ENCODE results near the gene CCDC61.

Gene CCDC61

GRCh38 chr19:46019270-46019669, 24.0 kb downstream of the CCDC61 start:
- no peaks in the 10 kb centered on the region for H3K9me3 ChIP-seq (ENCODE audit: control insufficient read depth, low read length)
- DNase-seq (ENCODE audit: low read depth) = no peak
- no peak overlapping the region for H3K9ac ChIP-seq (ENCODE audit: low read length)

GRCh38 chr19:46020819-46021125, 25.5 kb downstream of the CCDC61 start:
- H3K27me3 ChIP-seq (replicated peaks; ENCODE audit: control insufficient read depth, insufficient read depth, low read length) = peaks cover 28% of the 10 kb centered on the region
- no peaks in the 10 kb centered on the region for H3K36me3 ChIP-seq (ENCODE audit: control insufficient read depth, insufficient read depth, low read length, severe bottlenecking)
- no peak overlapping the region for H3K9ac ChIP-seq (ENCODE audit: low read length)
- DNase-seq (ENCODE audit: low read depth) = no peak
- peaks cover 7% of the 10 kb centered on the region for H3K4me1 ChIP-seq (ENCODE audit: control insufficient read depth, insufficient read depth, low read length)
- no peaks in the 10 kb centered on the region for H3K9me3 ChIP-seq (ENCODE audit: control insufficient read depth, low read length)
- H3K4me3 ChIP-seq (ENCODE audit: low read length) = no peak overlapping the region

More at GRCh38 chr19:46019270-46019669, 24.0 kb downstream of the CCDC61 start:
- H3K4me3 ChIP-seq (ENCODE audit: low read length) = no peak overlapping the region
- H3K27me3 ChIP-seq (replicated peaks; ENCODE audit: control insufficient read depth, insufficient read depth, low read length) = peaks cover 34% of the 10 kb centered on the region
- H3K4me1 ChIP-seq (ENCODE audit: control insufficient read depth, insufficient read depth, low read length) = peaks cover 11% of the 10 kb centered on the region
- H3K36me3 ChIP-seq (ENCODE audit: control insufficient read depth, insufficient read depth, low read length, severe bottlenecking) = no peaks in the 10 kb centered on the region

GRCh38 chr19:46021531-46022041, 26.3 kb downstream of the CCDC61 start:
- DNase-seq (ENCODE audit: low read depth) = no peak
- no peak overlapping the region for H3K4me3 ChIP-seq (ENCODE audit: low read length)
- H3K9me3 ChIP-seq (ENCODE audit: control insufficient read depth, low read length) = no peaks in the 10 kb centered on the region
- peaks cover 3% of the 10 kb centered on the region for H3K4me1 ChIP-seq (ENCODE audit: control insufficient read depth, insufficient read depth, low read length)
- no peaks in the 10 kb centered on the region for H3K36me3 ChIP-seq (ENCODE audit: control insufficient read depth, insufficient read depth, low read length, severe bottlenecking)
- peaks cover 27% of the 10 kb centered on the region for H3K27me3 ChIP-seq (replicated peaks; ENCODE audit: control insufficient read depth, insufficient read depth, low read length)
- H3K9ac ChIP-seq (ENCODE audit: low read length) = no peak overlapping the region

GRCh38 chr19:46022061-46022430, 26.8 kb downstream of the CCDC61 start:
- Histone ChIP-seq H3K9me3 (ENCODE audit: control insufficient read depth, low read length) (no peaks in the 10 kb centered on the region), H3K9ac (ENCODE audit: low read length) (no peak overlapping the region), H3K36me3 (ENCODE audit: control insufficient read depth, insufficient read depth, low read length, severe bottlenecking) (no peaks in the 10 kb centered on the region), H3K4me1 (ENCODE audit: control insufficient read depth, insufficient read depth, low read length) (peaks cover 1% of the 10 kb centered on the region), H3K4me3 (ENCODE audit: low read length) (no peak overlapping the region), H3K27me3 (replicated peaks; ENCODE audit: control insufficient read depth, insufficient read depth, low read length) (peaks cover 27% of the 10 kb centered on the region)
- no peak for DNase-seq (ENCODE audit: low read depth)

GRCh38 chr19:46022431-46023310, 27.4 kb downstream of the CCDC61 start, which contains the start of gene PGLYRP1:
PGLYRP1 (minus strand) TSS chr19:46023053; CDS start chr19:46023021, 32 bp downstream.
- Histone ChIP-seq H3K4me3 (ENCODE audit: low read length) (no peak within 1 kb of the TSS), H3K27me3 (replicated peaks; ENCODE audit: control insufficient read depth, insufficient read depth, low read length) (peaks cover 27% of the 10 kb centered on the region), H3K4me1 (ENCODE audit: control insufficient read depth, insufficient read depth, low read length) (no peaks in the 10 kb centered on the region), H3K9ac (ENCODE audit: low read length) (no peak within 1 kb of the TSS), H3K9me3 (ENCODE audit: control insufficient read depth, low read length) (no peaks in the 10 kb centered on the region), H3K36me3 (ENCODE audit: control insufficient read depth, insufficient read depth, low read length, severe bottlenecking) (no peaks in the 10 kb centered on the region)
- no peak for DNase-seq (ENCODE audit: low read depth)

GRCh38 chr19:46023311-46023779, 28.1 kb downstream of the CCDC61 start:
- Histone ChIP-seq H3K27me3 (replicated peaks; ENCODE audit: control insufficient read depth, insufficient read depth, low read length) (peaks cover 27% of the 10 kb centered on the region), H3K4me3 (ENCODE audit: low read length) (no peak overlapping the region), H3K36me3 (ENCODE audit: control insufficient read depth, insufficient read depth, low read length, severe bottlenecking) (no peaks in the 10 kb centered on the region), H3K9me3 (ENCODE audit: control insufficient read depth, low read length) (no peaks in the 10 kb centered on the region), H3K9ac (ENCODE audit: low read length) (no peak overlapping the region), H3K4me1 (ENCODE audit: control insufficient read depth, insufficient read depth, low read length) (no peaks in the 10 kb centered on the region)
- DNase-seq (ENCODE audit: low read depth) = no peak

GRCh38 chr19:46025835-46026234, 30.6 kb downstream of the CCDC61 start:
- Histone ChIP-seq H3K4me1 (ENCODE audit: control insufficient read depth, insufficient read depth, low read length) (no peaks in the 10 kb centered on the region), H3K9me3 (ENCODE audit: control insufficient read depth, low read length) (no peaks in the 10 kb centered on the region), H3K36me3 (ENCODE audit: control insufficient read depth, insufficient read depth, low read length, severe bottlenecking) (no peaks in the 10 kb centered on the region), H3K4me3 (ENCODE audit: low read length) (no peak overlapping the region), H3K9ac (ENCODE audit: low read length) (no peak overlapping the region), H3K27me3 (replicated peaks; ENCODE audit: control insufficient read depth, insufficient read depth, low read length) (peaks cover 27% of the 10 kb centered on the region)
- no peak for DNase-seq (ENCODE audit: low read depth)

- Histone ChIP-seq H3K27me3 (replicated peaks; ENCODE audit: control insufficient read depth, insufficient read depth, low read length) (peaks cover 11% of the 10 kb centered on the region), H3K4me3 (ENCODE audit: low read length) (no peak overlapping the region), H3K9ac (ENCODE audit: low read length) (no peak overlapping the region), H3K9me3 (ENCODE audit: control insufficient read depth, low read length) (peaks cover 6% of the 10 kb centered on the region), H3K36me3 (ENCODE audit: control insufficient read depth, insufficient read depth, low read length, severe bottlenecking) (no peaks in the 10 kb centered on the region), H3K4me1 (ENCODE audit: control insufficient read depth, insufficient read depth, low read length) (no peaks in the 10 kb centered on the region)
- DNase-seq (ENCODE audit: low read depth) = no peak
Observed at GRCh38 chr19:46030812-46031550, 35.7 kb downstream of the CCDC61 start.

- H3K27me3 ChIP-seq (replicated peaks; ENCODE audit: control insufficient read depth, insufficient read depth, low read length) = peaks cover 8% of the 10 kb centered on the region
- H3K36me3 ChIP-seq (ENCODE audit: control insufficient read depth, insufficient read depth, low read length, severe bottlenecking) = no peaks in the 10 kb centered on the region
- no peak overlapping the region for H3K4me3 ChIP-seq (ENCODE audit: low read length)
- no peaks in the 10 kb centered on the region for H3K4me1 ChIP-seq (ENCODE audit: control insufficient read depth, insufficient read depth, low read length)
- no peak for DNase-seq (ENCODE audit: low read depth)
- H3K9ac ChIP-seq (ENCODE audit: low read length) = no peak overlapping the region
- H3K9me3 ChIP-seq (ENCODE audit: control insufficient read depth, low read length) = peaks cover 6% of the 10 kb centered on the region
Observed at GRCh38 chr19:46031781-46032596, 36.7 kb downstream of the CCDC61 start.

- Histone ChIP-seq H3K4me3 (ENCODE audit: low read length) (no peak overlapping the region), H3K9ac (ENCODE audit: low read length) (no peak overlapping the region), H3K27me3 (replicated peaks; ENCODE audit: control insufficient read depth, insufficient read depth, low read length) (peaks cover 8% of the 10 kb centered on the region), H3K36me3 (ENCODE audit: control insufficient read depth, insufficient read depth, low read length, severe bottlenecking) (no peaks in the 10 kb centered on the region), H3K4me1 (ENCODE audit: control insufficient read depth, insufficient read depth, low read length) (no peaks in the 10 kb centered on the region), H3K9me3 (ENCODE audit: control insufficient read depth, low read length) (peaks cover 10% of the 10 kb centered on the region)
- no peak for DNase-seq (ENCODE audit: low read depth)
Observed at GRCh38 chr19:46032597-46033025, 37.3 kb downstream of the CCDC61 start.

All from adipocyte (in vitro differentiated cells).